GM18517 (cell line): ENCODE results near the gene SOCS6.
"Not testable (repeated sequence)": the region's sequence is repeated elsewhere in the genome, so short reads cannot be mapped to it uniquely, and the experiment has no call there.

Source experiments
- ATAC-seq: cut with Tn5 transposase; IDR thresholded peaks from one replicate; pipeline ENCODE4 v1.9.1; 2021; ENCODE audit warnings: mild to moderate bottlenecking, moderate library complexity; ENCODE audit not compliant: unreplicated experiment

SOCS6 gene

GRCh38 chr18:70321616-70322015 lies 32.8 kb downstream of the SOCS6 start:
- ATAC-seq = no peak

- no peak for ATAC-seq
Observed at GRCh38 chr18:70322385-70322784, 33.5 kb downstream of the SOCS6 start.

- no peak for ATAC-seq
Observed at GRCh38 chr18:70322928-70323327, 34.1 kb downstream of the SOCS6 start.

GRCh38 chr18:70324897-70325296 lies 36.1 kb downstream of the SOCS6 start:
- ATAC-seq = no peak

DNA sequence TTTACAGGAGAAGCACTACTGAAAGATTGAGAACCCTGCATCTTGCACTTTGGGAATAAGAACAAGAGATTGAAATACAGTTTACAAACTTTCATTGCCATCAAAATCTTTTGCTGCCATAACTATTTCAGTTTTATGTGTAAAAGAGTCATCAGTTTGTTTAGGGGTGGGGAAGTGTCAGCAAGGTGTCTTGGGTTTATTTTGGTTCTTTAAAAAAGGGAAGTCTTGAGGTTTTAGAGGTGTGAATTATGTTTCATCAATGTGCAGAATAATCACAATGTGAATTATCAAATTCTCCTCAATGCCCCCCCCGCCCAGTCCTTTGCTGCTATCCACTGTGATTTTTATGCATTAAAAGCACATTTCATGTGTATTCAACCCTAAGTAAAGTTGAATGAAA lies 37.4 kb downstream of the SOCS6 start:
- ATAC-seq = no peak

DNA sequence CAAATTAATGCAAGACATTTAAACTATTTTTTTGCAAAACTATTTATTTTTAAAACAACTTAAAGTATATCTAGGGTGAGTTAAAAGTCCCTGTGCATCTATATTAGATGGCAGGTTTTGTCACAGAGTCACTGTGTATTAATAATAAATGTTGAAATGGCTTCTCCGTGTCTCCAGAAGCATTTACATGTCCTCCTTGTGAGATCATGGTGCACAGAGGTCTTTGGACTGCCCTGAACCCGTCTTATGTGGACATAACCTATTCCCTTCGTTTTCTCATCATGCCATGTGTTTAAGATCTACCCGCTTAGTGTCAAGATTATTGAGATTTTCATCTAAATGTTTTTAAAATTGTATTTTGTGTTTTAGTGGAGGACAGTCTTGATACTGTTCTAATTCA lies 39.3 kb downstream of the SOCS6 start:
- ATAC-seq = no peak

DNA sequence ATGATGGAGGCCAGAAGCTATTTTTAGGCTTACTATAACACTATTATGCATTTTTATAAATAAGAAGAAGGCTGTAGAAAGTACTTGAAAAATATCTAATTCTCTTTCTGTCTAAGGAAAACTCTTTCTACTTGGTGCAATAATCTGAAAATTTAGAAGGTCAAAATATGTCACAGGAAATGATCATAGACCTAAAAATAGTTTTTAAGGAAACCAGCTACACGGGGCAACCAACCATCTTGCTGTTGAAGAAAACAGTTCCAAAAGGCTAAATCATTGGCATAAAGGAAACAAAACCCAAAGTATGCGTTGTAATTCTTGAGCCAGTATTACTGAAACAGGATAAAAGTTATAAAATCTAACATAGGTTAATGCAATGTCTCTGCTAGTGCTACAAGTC lies 40.2 kb downstream of the SOCS6 start:
- ATAC-seq = no peak

DNA sequence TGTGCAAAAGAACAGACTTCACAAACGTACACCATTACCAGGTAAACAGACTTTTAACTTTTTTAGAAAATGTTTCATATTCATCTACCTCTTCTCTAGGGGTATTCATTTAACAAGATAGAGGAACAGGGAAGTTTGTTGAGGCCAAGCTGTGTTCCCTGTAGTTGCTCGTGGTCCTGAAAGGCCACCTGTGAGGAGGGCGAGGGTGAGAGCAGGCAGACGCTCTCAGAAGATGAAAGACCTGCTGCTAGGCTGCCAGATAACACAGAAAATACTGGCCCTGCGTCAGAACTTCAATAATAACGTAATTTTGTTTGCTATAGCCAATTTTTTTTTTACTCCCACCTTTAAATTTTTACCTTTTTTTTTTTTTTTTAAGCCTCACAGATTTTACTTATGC lies 42.0 kb downstream of the SOCS6 start:
- ATAC-seq = no peak

- no peak for ATAC-seq
Observed at GRCh38 chr18:70331456-70332097, 42.7 kb downstream of the SOCS6 start.

GRCh38 chr18:70332694-70333093 lies 43.8 kb downstream of the SOCS6 start:
- no peak for ATAC-seq

DNA sequence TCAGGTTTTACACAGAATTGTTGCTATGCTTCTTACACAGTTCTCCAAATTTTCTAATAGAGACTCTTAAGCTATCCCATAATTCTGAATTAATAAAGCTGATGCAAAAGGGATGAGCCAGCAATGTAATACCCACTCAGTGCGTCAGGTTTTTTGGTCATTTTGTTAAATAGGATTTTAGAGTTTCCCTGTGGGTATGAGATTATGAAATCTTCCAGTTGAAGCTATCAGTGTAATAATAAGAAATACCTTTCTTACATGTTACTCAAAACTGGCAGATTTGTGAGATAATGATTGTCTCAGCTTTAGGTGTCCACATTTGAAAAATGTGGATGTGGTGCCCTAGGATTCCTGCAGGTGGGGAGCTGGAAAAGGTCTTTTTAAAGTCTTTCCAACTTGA lies 44.5 kb downstream of the SOCS6 start:
- ATAC-seq = no peak

DNA sequence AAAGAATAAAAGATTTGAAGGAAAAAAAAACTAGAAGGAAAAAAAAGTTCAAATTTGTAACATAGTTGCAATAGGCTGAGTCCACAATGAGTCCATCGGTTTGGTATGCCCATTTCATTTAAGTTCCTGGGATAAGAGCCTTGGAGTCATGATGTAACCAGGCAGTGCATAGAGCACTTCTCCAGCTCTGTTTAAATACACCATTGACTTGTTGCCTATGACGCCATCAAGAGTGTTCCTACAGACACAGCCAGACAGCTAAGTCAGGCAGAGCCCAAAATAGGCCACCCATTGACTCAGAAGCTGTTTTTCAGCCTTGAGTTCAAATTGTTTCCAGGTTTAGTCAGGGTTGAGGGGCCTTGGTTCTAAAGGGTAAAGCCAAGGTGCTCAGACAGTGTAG lies 44.9 kb downstream of the SOCS6 start:
- ATAC-seq = no peak

- no peak for ATAC-seq
Observed at GRCh38 chr18:70334264-70334663, 45.4 kb downstream of the SOCS6 start.

DNA sequence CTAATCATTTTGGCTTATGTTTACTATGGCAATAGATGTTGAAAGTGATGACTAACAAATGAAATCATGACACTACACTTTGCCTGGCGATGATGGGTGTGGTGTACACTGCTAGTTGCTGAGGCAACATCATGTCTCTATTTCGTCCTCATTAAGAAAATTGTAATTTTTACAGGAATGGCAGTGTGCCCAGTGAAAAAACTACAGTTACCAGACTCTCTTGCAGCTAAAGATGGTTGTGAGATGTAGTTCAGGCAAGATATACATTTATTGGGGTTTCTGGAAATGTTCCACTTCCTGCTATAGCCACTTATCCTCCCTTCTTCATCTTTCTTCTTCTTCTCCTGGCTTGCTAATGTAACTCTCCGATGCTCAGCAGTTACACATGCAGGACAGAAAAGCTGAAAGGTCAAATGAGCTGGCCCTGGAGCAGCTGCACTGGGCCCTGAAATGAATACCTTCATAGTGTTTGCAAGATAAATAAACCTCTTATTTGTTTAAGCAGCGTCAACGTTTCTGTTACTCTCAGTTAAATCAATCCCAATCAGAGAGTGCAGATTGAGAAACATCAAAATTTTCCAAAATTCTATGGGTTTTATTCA lies 46.0 kb downstream of the SOCS6 start:
- no peak for ATAC-seq

DNA sequence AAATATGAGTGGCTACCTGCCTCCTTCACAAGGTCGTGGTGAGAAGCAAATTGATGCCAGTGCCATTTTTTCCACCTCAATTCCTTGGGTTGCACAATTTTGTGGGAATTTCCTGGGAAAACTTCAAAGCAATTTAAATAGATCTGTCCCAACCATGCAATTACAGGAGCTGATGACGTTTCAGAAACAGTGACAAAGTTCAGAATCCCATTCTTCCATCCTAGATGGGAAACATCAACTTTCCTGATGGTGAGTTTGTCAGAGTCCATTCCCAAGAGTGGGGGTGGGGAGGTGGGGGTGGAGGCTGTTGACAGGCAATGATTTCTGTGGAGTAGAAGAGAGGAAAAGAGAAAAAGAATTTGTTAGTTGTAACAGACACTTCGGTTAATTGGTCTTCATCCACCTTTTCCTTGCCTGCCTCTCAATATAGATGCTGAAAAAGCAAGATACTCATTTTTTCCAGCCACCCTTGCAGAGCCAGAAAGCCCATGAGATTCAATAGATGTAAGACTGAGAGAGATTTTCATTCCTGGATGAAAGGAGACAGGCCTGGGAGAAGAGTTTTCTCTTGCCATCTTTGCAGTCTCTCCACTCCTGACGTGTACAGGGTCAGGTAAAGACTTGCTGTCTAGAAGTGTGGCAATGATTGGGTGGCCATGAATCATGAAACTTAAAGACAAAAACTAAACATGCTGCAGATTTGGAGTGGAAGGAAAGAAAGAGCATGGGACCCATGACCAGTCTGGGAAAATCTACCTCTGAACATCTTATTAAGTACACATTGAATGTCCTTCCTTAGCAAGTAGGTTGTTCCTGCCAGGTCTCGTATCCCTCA lies 47.3 kb downstream of the SOCS6 start:
- no peak for ATAC-seq

DNA sequence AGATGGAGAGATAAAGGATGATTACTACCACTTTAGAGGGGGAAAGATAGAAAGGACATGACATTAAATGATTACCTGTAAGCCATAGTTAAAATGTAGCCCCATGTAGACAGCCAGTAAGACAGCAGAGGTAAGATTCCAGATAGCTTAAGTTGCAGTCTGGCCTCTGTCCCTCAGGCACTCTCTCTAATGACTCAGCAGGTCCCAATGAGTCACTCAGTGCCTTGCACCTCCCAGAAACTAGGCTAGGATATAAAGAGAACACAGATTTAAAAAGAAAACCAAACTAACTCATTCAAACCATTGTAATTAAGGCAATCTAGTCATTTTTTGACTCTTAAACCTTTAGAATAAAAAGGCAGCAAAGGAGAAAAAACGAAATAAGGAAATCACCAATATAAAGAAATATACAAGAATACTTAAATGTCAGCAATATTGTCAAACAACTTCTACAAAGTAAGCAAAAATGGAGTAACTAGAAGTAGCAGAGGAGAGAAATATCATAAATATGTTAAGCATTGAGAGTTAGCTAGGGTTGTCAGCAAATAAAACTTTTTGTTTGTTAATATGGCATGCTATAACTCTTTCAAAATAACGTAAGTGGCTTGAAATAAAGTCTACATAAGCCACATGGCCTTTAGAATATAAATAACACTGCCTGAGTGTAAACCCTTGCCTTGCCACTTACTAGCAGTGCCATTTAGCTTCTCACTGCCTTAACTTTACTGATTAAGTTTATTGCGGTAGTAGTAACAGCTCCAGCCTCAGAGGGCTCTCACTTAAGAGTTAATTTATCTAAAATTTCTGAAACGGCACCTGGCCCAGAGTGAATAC lies 48.5 kb downstream of the SOCS6 start:
- no peak for ATAC-seq

DNA sequence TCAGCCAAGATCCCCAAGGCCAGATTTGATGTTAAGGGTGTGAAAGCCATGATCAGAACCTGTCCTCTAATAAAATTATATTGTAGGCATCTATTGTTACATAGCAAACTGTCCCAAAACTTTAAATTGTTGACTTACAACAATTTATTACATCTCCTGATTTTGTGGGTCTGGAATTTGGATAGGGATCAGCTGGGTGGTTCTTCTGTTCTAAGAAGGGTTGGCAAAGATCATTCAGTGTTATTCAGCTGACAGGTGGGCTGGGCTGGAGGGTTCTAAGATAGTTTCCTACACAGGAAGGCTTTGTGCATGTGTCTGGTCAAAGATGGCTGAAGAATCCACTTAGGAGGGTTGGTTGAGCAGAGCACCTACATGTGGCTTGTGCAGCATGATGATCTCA lies 50.0 kb downstream of the SOCS6 start:
- no peak for ATAC-seq

DNA sequence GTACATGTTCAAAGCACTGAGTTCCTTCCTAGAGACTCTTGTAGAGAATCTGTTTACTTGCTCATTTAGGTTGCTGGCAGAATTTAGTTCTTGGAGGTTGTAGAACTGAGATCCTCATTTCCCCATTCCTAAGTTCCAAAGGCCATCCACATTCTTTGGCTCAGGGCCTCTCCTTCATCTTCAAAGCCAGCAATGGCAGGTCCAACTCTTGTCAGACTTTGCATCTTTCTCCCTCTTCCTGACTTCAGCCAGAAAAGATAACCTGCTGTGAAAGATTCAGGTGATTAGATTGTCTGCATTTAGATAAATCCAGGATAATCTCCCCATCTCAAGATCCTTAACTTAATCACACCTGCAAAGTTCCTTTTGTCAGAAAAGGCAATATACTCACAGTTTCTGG lies 51.1 kb downstream of the SOCS6 start:
- ATAC-seq = no peak

GRCh38 chr18:70348481-70348880 lies 59.6 kb downstream of the SOCS6 start:
- not testable (repeated sequence) for ATAC-seq

GRCh38 chr18:70349316-70349715 lies 60.5 kb downstream of the SOCS6 start:
- ATAC-seq = no peak

GRCh38 chr18:70354080-70354479 lies 65.2 kb downstream of the SOCS6 start:
- no peak for ATAC-seq
